NCI-H345 (cell line): ENCODE data around the gene SIGLEC15.
A peak's percentile ranks its signal among the peaks of the same experiment; 100 is the strongest.

Source experiments
- DNase-seq: peaks from one replicate; lab custom pipeline; 2025; lab: John Stamatoyannopoulos, UW

SIGLEC15 gene

DNA sequence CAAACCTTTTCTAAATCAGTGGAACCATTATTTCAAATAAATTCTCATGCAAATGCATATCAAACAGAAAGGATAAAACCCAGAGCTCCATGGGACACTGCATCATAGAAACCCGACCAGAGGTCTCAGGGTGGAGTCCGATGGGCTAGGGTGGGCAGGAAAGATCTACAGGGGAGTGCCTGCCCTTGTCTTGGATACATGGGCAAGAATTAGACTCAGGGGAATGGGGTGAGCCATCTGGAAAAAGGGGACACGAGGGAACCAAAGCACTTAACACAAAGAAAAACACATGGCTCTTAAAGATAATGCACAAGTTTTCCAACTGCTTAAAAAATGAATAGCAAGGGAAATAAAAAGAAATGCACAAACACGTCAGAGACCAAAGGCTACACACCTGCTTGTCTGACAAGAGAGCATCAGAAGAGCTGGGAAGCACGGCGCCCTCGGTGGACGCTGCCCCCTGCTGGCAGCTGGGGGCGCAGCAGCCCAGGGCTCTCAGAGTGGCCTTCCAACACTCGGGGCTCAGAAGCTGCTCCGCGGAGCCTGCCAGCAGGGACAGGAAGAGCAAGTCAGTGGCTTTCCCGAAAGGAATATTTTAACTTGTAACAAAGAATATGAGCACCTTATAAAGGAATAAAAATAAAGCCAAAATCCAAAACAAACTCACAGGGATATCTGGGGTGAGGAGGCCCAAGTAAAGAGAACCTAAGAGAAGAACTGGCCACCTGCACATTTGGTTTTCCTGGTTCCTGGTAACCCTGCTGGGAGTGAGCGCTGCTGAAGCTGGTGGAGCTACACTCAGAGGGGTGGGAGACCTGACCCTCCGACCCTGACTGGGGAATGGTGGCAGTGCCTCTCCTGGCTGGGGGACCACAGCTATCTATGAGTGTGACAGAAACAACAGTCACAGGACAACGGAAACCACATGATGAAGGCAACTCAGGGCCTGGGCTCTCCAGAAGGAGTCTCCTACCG is 54.5 kb downstream of the SIGLEC15 start:
- DNase-seq: peak; percentile 30

DNA sequence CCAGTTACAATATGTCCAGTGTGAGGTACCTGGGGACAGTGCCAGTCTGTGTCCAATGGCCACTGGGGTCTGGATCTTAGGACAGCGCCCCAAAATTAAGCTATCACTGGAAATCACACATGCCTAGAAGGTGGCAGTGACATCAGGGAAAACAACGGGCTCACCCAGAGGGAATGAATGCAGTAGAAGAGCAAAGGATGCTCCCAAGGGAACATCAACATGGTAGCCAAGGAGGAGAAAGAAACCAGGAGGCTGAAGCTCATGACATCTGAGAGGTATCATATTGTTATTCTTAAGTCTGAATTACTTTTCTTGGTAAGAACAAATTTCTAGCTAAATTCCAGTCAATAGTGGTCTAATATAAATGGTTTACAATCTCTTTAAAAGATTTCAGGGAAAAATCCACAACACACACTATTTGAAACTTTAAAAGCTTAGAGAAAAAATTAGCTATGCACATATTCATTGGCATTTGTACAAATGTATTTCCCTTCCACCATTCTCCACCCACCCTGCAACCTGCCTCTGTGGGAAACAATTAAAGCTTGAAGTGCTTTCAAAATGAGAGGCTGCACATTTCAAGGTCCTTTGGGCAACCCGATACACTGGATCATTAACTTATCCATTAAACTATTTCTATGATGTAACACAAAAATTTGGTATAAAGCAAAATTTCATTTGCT is 55.5 kb downstream of the SIGLEC15 start:
- DNase-seq: no peak

DNA sequence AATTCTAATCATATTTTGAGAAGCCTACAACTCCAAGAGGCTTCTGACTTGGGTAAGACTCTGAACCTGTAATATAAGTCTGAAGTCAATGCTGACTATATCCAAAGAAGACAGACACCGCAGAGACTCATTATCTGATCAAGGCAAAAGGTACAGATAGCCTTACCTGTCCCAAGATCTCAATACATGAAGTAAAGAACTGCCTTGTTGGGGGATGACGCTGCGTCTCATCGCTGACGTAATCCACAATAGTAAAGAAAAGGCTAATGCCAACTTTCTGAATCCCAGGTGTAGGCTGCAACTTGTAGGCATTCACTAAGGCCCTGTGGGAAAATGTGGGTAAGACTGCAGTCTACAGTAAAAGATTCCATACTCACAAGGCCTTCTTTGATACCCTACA is 62.1 kb downstream of the SIGLEC15 start:
- no peak for DNase-seq

DNA sequence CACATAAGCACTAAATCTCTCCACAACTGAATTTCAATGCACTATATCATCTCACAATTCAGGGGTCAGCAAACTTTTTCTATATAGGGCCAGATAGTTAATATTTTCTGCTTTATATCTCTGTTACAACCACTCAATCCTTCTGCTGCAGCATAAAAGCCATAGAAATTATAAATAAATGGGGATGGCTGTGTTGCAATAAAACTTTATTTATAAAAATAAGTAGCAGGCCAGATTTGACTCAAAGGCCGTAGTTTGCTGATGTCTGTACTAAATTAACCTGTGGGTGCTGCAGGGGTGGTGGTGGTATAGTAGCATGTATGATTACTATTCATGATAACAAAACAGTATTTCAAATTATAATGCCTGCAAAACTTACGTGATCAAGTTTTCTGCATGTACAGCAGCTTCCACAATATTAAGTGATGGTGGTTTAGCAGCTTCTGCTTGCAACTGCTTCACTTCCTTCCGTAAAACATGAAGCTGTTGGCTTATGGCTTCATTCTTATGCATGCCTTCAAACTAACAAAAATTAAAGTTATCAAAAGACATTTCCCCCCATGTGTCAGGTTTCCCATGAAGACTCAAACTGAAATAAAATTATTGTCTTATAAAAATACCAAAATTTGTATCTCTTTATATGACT is 64.1 kb downstream of the SIGLEC15 start:
- no peak for DNase-seq

DNA sequence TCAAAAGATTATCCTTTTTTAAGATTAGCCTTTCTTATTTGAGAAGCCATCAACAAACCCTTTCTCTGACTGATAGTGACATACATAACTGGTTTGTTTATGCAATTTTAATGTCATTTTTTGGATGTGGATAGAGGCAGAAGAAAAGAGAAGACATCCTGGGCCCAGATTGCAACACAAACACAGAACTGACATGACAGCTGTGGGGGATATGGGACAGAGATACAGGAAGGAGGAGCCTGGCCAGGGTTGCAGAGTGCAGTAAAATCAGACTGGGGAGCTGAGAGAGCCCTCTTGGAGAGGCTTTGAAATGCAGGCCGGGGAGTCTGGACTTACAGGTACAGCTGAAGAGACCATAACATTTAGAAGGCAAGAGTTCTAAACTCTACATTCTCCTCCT is 65.1 kb downstream of the SIGLEC15 start:
- no peak for DNase-seq

DNA sequence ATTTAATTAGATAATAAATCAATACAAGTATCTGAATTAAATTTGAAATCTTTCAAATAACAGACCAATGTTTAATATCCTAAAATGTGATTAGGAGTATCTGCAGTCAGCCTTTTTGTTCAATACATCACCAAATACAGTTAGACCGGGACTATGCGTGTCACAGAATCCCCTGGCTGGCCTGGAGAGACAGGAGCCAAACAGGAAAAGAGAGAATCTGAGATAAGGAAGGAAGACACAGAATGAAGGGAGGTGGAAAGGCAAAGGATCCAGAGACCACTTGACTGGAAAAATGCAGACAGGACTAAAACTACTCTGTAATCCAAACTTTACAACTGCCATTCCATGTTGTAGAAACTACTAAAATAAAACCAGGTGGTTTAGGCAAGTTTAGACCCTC is 66.3 kb downstream of the SIGLEC15 start:
- no peak for DNase-seq
